ENCODE data around the gene TREX2. TPM values are rescaled to one million over a fixed set of nuclear protein-coding genes. Genes with fewer than 3 reads are reported as not detected.
A peak's percentile ranks its signal among the peaks of the same experiment; 100 is the strongest.

Gene TREX2
- total RNA-seq, 1 donor from 2014 or later: 0.63 TPM

DNA sequence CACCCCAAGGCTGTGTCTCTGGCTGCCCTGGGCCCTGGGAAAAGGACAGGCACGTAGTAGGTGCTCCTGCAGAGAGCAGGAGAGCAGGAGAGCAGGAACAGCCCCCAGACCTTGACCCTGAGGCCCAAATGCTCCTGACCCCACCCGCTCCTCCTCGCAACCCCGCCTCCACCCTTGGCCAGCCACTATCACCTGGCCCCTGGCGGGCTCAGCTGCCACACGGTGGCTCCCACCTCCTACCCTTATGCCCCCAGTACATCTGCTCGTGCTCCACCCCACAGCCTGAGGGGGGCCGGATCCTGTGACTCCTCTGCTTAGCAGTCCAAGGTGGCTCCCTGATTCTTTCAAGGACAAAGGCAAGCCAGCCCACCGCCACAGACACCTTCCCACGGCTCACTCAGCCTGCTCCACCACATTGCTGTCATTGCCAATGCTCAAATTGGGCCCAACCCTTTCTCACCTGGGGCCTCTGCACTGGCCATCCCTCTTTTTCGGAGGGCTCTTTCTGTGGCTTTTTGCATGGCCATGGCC lies 30.0 kb upstream of the TREX2 start:
- DNase-seq (ENCODE audit: low spot score): no peak

DNA sequence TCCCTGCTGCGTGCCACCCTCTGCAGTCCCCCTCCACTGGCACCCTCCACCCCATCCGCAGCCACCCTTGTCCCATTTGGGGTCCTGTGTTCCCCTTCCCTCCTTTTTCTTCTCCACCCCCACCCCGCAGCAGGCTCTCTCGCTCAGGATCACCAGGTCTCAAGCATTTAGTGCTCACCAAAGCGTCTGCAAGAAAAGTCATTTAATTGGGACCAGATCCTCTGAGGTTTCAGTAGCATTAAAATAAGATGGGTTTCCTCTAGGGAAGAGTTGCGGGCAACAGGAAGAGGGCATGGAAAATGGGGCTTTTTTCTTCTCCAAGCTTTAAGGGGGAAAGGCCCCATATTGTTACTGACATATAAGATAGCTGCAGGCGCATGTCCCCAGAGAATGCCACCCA lies 29.4 kb upstream of the TREX2 start:
- no peak for DNase-seq (ENCODE audit: low spot score)

DNA sequence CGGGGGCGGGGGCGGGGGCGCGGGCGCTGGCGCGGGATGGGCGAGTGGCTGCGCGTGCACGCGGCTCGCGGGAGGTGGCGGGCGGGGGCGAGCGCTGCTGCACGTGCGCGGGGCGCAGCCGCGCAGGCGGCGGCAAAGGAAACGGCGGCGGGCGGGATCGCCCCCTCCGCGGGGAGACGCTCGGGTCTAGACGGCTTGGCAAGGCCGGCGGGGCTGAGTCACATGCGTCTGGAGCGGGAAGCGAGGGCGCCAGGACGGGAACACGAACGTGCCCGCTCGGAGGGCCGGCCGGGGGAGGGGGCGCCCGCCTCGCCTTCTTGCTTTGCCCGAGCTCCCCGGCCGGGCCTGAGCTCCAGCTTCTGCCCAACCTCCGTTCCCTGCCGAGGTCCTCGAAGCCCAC lies 28.9 kb upstream of the TREX2 start:
- peak; percentile 42 for DNase-seq (ENCODE audit: low spot score)

DNA sequence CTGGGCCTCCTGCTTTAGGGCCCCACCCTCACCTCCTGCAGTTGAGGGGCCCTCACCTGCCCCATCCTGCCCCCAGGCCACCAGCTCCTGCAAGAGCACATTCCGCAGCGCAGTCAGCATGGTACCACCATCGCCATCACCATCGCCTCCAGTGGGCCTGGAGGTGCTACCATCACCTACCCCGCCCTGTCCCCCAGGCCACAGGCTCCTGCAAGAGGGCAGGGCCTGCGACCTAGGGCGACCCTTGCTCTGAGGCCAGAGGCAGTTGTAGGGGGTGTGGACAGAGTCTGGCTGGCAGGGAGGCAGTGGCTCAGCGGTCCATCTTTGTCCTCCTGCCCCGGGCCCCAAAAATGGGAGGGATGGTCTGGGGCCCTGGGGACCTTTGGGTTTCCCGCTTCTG lies 28.4 kb upstream of the TREX2 start:
- DNase-seq (ENCODE audit: low spot score): no peak

DNA sequence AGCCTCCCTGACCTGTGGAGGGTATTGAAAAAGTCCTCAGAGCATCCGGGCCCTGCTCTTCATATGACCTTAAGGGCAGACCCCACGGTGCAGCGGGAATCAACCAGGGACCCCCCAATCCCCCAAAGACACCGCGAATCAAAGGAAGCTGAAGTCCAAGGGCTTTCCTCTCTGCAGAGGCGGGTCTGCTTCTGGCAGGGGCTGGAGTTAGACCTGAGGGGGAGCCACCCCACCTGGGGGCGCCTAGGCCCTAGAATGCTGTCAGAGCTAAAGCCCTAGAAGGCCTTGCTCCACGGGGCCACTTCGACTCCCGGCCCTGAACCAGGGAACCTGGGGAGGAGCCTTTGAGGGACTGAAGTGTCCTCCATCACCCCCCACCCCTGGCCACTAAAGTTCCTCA lies 27.3 kb upstream of the TREX2 start:
- DNase-seq (ENCODE audit: low spot score): no peak

DNA sequence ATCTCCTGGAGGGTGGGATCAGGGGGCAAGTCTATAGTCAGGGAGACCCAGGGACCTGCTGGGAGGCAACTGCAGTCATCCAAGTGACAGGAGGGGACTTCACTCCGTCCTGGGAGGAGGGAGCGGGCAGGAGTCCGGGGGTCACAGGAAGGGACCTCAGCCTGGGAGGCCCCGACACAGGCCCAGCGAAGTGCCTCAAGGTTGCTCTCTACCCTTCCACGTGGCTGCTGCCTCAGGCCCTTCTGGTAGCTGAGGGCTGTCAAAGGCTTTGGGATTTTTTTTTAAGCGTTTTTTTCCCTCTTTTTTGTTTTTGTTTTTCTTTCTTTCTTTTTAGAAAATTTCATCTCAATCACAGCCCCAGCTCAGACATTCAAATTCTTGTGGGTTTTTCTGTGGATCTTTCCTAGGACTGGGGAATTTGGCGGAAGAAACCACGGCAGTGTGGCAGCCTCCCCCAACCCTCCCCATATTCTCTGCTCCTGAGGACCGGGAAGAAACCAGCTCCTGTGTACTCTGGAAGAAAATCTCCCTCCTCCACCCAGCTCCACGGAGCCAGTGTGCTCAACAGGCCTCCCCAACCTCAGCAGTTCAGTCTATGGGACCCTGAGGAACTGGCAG lies 25.9 kb upstream of the TREX2 start:
- DNase-seq (ENCODE audit: low spot score): no peak

DNA sequence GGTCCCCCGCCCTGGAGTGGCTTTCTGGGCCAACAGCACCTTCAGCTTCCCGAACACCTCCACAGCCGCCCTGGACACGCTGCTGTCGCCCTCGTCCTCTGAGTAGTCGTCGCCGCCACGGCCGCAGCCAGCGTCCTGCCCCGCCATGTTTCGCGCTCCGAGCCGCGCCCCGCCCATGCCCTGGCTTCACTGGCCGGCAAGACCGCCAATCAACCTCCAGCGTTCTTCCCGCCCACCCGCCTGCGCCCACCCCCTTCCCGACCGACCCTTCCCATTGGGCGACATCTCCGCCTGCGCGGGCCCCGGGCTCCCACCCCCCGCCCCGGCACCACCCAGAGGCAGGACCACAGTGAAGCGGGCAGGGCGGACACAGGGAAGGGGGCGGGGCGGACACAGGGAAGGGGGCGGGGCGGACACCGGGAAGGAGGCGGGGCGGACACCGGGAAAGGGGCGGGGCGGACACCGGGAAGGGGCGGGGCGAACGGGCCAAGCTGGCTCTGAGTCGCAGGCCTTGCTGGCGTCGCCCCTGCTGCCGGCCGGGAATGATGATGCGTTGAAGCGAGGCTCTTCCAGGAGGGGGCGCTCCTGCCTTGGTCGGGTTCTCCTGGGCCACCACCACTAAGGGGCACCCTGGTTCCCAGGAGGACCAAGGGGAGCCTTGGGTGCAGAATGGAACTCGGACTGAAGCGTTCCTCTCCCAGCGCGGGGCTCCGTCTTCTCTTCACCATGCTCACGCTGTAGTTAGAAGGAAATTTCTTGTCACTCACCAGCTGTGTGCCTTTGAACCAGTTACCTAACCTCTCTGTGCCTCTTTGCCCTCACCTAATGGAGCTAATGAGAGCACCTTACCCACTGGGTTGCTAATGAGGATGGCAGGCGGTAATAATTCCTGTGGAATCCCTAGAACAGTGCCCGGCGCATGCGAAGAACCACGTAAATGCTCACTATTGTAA lies 24.8 kb upstream of the TREX2 start, which contains the start of gene HAUS7:
TSS of gene HAUS7 (minus strand) at position 166 of the 953 bp plus-strand sequence. CDS start at position 147, 19 bp downstream.
- DNase-seq (ENCODE audit: low spot score): peak; percentile 90

DNA sequence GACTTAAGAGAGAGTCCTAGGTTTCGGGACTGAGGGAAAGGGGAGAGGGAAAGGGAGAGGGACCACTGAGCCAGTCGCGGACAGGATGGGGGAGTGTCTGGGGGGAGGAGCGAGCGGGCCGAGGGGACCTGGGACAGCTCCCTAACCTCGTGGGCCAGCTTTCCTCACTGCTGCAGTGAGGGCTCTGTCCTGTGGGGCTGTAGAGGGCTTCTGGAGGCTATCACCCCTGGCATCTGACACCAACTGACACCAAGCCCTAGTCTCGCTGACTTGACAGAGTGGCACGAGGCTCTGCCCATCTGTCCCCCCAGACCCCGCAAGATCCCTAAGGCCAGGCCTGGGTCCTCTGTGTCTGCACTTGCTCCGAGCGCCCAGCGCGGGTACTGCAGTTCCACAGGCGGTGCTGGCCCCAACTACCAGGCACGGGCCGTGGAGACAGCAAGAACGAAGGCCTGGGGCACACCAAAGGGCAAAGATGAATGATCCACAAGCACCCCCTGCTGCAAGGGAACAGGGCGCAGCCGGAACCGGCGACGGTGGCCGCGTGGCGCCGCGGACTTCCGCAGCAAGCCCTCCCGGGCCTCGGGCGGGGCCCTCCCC lies 24.1 kb upstream of the TREX2 start:
- no peak for DNase-seq (ENCODE audit: low spot score)

DNA sequence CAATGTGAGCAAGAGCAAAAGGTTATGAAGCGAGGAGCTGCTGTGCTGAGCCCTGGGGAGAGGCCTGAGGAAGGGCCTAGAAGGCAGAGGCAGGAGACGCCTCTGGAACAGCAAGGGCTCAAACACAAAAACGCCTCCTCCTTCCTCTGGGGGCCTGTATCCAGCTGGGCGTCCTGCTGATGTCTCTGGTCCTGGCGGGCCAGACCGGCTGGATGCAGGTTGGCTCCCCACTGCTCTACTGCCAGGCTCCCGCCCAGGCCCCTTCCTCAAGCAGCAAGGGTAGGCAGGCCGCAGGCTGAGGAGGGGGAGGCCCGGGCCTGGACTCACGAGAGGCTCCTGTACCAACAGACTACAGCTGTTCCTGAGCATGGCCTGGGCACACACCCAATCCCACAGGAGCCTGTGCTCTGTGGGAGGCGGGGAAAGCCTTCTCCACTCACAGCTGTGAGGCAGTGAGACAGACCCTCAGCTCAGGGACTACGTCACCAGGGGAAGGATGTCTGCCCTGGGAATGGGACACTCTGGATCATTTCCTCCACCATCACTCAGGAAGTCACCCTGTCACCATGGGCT lies 22.2 kb upstream of the TREX2 start:
- no peak for DNase-seq (ENCODE audit: low spot score)

DNA sequence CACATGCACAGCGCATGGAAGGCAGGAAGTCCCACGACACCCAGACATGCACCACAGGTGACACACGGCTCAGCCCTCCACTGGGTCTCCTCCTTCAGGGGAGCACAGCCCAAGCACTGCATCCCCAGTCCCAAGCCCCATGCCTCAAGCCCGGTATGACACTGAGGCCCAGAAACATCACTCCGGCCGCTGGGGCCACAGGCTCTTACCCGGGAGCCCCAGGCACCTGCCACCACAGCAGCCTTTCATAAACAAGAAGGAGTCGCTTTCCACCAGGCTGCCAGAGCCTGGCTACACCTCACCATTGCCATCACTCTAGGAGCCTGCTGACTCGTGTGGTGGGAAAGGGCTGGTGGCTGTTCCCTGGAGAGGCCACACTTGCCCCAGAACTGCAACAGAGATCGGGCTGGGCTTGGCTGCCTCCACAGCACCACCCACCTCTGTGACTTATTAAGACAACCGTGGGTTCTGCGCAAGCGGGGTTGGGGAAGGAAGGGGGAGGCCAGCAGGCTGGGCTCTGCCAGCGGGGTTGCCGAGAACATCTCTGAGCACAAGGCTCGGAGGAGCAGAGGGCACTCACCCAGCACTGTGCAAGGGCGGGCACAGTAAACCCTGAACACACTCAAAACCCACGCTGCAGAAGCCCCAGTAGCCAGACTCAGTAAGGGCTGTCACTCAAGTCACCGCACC lies 20.0 kb upstream of the TREX2 start:
- no peak for DNase-seq (ENCODE audit: low spot score)

DNA sequence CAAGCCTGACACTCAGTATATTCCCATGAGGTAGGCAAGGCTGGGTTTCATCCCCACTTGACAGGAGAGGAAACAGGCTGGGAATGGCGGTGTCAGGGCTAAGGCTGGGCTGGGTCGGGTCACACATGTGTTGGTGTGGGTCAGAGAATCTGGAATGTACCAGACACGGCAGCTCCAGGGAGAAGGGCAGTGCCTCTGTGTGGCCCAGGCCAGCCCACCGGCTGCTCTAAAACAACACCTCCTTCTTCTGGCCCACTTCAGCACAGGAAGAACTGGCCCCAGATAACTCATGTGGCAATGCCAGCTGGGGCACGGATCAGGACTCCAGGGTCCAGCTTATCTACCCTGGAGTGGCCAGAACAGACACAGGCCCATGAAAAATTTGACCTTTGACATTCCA lies 18.3 kb upstream of the TREX2 start:
- no peak for DNase-seq (ENCODE audit: low spot score)

DNA sequence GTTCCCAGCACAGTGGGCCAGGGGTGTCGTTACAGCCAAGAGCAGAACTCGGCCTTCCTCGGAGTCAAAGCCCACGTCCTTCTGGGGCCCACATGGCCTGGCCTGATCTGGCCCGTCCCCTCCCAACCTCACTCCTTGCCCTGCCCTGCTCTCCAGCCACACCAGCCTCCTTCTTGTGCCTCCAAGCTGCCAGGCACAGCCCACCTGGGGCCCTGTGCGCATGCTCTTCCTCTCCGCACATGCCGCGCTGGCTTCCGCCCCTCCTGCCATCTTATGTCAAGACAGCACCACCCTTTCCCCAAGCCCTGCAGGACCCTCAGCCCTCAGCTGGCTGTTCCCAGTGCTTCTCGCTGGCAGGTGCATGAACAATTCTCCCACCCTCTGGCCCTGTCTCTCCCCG lies 17.7 kb upstream of the TREX2 start:
- no peak for DNase-seq (ENCODE audit: low spot score)

DNA sequence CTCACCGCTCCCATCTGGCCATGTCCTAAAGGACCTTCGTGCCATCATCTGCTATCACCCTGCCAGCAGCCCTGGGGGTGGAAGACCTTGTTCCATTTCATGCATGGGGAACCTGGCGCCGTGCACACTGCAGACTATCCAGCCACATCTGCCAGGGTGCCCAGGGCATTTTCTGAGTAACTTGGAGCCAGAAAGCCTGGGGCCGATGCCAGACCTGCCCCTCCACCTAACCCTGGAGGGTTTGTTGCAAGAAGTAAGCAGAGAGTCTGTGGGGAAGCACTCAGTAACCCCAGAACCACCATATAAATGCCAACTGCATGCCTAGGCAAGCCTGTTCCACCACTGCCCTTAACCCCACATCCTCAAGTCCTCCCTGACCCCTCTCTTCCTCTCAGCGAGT lies 17.2 kb upstream of the TREX2 start:
- no peak for DNase-seq (ENCODE audit: low spot score)

DNA sequence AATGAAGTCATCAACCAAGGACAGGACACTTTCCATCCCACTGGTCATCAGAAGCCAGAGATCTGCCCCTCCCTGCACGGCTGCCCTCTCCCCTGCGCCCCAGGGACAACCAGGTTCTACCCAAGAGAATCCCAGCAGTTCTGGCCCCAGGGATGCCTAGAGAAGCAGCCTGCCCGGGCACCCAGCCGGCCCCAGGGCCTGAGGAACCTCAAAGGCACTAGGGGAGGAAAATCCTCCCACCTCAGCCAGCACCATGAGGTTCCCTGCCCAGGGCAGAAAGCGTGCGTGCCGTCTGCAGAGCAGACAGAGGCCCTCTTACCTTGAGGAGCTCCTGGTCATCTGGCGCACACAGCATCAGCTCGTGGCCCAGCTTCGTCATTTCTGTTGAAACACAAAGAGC lies 16.4 kb upstream of the TREX2 start:
- no peak for DNase-seq (ENCODE audit: low spot score)

DNA sequence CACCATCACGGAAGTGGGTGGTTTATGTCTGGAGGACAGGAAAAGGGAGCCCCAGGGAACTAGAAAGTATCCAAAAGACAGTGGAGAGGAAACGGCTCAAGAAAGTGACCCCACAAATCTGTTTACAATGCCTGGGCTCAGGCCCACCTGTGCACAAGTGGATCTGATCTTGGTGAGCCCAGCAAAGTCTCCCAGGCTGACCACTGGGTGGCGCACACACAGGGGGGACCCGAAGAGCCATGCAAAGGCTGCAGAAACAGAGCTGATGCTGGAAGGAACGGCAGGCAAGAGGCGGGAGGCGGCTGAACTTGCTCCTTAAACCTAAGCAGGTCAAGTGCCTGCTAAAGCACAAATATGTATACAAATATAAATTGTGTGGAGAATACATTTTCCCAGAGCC lies 15.0 kb upstream of the TREX2 start:
- DNase-seq (ENCODE audit: low spot score): peak; percentile 24

DNA sequence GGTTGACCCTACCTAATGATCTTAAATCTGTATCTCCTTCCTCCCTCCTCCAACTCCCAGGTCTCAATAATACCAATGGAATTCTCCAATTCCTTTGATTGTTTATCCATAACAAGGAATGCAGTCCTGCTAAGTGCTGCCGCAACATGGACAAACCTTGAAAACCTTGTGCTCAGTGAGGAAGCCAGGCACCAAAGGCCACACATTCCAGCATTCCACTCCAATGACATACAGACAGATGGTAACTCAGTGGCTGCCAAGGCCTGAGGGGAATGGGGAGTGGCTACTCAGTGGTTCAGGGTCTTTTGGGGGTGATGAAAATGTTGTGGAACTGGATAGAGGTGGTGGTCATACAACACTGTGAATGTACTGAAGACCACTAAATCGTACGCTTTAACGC lies 14.1 kb upstream of the TREX2 start:
- no peak for DNase-seq (ENCODE audit: low spot score)

DNA sequence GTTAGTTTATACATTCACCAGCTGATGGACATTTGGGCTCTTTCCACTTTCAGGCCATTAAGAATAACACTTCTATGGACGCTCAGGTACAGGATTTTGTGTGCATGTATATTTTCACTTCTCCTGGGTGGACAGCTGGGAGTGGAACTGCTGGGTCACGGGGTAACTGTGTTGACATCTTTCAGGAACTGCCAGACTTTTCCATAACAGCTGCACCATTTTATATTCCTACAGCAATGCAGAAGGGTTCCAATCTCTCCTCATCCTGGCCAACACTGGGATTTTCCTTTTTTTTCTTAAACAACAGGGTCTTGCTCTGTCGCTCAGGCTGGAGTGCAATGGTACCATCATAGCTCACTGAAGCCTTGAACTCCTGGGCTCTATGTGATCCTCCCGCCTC lies 12.6 kb upstream of the TREX2 start:
- no peak for DNase-seq (ENCODE audit: low spot score)

DNA sequence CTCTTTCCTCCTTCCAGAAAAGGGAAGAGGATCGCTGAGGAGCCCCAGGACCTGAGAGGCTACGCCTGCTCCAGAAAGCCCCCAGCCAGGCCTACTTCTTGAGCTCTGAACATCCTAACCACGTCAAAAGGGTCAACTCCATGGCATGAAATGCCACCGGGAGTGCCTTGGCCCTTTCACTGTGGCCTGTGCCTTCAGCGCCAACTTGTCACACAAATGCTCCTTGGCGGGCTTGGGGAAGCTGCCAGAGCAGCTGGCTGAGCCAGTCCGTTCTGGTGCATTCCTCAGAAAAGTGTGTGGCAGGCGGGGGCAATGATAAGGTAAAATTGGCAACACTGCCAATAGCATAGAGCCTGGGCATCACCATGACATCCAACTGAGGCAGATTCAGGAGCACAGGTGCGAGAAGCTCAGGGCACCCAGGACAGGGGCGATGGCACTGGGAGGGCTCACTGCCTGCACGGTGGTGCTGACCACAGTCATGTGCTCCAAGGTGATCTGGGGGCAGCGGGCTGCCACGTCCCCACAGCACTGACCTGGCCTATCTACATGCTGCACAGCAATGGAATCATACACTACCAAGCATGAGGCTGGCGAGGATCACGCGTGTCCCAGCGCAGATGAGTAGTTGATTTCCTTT lies 12.1 kb upstream of the TREX2 start:
- DNase-seq (ENCODE audit: low spot score): no peak

DNA sequence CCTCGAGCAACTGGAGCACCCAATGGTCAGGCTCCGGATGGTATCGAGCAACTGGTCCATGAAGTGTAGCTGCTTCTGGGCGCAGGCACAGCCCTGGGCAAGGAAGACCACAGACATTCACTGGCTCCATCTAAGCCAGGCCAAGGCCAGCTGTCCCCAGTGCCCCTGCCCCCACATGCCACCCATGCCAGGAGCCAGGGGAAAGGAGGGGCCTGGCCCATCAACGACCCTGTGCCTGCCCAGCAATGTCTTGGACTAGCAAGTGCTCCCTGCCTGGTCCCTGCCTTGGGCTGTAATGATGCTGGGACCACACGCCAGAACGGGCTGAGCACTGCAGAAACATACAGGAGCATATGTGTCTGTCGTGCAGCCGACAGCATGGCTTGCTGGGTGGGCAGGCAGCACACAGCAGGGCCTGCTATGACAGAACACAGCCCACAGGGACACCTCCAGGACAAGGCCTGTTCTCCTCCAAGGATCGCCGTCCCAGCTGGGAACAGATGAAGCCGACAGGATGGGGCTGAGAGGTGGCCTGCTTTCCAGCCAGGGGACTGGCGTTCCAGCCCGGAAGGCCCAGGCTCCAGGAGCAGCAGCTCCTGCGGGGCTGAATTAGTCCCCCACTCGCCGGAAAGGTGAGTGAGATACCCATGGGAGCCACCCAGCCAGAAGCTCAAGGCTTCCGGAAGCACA lies 11.4 kb upstream of the TREX2 start:
- DNase-seq (ENCODE audit: low spot score): no peak

DNA sequence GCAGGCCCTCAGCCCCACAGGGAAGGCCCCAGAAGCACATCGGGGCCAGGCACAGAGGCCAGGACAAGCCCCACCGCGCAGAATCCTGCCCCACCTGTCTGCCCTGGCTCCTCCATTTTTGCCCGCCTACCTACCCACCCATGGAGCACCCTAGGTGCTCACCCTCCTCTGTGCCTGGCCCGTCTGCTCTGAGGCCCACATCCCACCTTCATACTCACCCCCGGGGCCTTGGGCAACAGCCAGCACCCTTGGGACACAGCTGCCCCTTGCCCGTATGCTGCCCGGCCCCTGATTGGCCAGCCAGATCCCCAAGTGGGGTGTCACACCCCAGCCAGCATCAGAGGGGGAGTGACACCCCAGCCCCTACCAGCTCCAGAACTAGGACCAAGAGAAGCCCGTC lies 10.8 kb upstream of the TREX2 start:
- no peak for DNase-seq (ENCODE audit: low spot score)

DNA sequence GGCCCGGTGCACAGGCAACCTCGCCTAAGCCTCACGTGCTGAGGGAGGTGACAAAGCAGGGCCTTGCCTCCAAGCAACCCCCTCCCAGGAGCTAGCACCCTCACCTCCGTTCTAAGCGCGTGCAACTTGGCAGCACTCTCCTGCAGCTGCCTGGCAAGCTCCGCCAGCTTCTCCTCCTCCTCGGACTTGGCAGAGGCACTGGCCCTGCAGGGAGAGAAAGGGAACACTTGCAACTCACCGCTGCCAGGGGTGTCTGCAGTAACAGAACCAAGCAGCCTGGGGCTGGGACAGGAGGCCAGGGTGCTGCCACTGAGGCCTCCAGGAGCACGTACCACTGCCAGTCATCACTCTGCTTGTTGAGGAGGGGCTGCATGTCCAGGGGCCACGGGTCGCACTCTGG lies 10.3 kb upstream of the TREX2 start:
- DNase-seq (ENCODE audit: low spot score): no peak

Measured in mucosa of gallbladder (tissue), 1 donor.